ENCODE data around the gene MSH3. TPM values are rescaled to one million over a fixed set of nuclear protein-coding genes. Genes with fewer than 3 reads are reported as not detected.

MSH3 gene
- polyA plus RNA-seq, 1 donor (not counting 4 experiments of a cell fraction or from before 2014, with no cell fraction given), result 11.1 TPM

DNA sequence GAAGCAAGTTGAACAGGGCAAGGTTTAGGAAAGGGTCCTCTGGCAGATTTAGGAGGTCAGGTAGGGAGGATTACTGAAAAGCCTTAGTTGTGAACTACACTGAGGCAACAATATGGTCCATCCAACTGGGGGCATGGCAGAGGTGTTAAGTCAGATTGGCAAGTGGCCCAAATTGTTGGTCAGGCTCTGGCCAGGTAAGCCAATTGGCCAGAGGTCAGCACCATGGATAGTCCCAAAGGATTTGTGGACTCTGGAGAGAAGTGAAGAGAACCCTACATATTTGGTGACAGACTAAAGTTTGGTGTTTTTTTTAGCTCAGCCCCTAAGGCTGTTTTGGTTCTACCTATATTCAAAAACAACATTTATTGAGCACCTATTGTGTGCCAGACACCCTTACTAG lies 266.6 kb downstream of the MSH3 start:
- H3K9me1 ChIP-seq (ENCODE audit: control insufficient read depth, extremely low read depth, insufficient read depth, low read length), result no peaks in the 10 kb centered on the region
- no peak for DNase-seq (ENCODE audit: low read depth, low spot score)

DNA sequence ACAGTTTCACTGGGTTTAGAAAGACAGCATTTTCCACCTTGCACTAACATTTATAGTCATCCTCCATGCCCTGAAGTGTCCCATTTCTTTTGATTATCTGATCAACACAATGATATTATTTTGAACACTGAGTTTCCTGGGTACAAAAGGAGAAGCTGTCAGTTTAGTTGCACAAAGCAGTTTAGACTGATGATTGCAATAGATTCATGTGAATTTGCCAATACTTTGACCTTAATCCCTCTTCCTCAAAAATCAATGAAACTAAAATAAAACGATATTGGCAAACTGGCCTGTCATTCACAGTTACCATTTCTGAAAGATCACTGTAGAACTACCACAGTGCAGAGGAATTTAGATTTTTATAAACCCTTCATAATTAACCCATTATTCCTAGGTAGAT lies 271.5 kb downstream of the MSH3 start:
- TF ChIP-seq, protein P1, sequence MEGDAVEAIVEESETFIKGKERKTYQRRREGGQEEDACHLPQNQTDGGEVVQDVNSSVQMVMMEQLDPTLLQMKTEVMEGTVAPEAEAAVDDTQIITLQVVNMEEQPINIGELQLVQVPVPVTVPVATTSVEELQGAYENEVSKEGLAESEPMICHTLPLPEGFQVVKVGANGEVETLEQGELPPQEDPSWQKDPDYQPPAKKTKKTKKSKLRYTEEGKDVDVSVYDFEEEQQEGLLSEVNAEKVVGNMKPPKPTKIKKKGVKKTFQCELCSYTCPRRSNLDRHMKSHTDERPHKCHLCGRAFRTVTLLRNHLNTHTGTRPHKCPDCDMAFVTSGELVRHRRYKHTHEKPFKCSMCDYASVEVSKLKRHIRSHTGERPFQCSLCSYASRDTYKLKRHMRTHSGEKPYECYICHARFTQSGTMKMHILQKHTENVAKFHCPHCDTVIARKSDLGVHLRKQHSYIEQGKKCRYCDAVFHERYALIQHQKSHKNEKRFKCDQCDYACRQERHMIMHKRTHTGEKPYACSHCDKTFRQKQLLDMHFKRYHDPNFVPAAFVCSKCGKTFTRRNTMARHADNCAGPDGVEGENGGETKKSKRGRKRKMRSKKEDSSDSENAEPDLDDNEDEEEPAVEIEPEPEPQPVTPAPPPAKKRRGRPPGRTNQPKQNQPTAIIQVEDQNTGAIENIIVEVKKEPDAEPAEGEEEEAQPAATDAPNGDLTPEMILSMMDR (optimal IDR thresholded peaks at IDR 0.05 in 1 of 3, IDR thresholded peaks at IDR 0.05 in 1 of 3, conservative IDR thresholded peaks at IDR 0.05 in 1 of 3; ENCODE audit: extremely low read depth in 1 of 3, insufficient read depth in 2 of 3, low read length in 3 of 3), result no peak
- dilution Hi-C loops (cut with MboI; ENCODE audit: extremely low pct_ligation_motif_present, low sequenced_read_pairs), result no loop called here
- FAIRE-seq, result no peak
- DNase-seq (ENCODE audit: low read depth, low spot score), result no peak
- no peak overlapping the region for H3K27ac ChIP-seq (ENCODE audit: control insufficient read depth, insufficient read depth, low read length)
- no peaks in the 10 kb centered on the region for H4K20me1 ChIP-seq (ENCODE audit: control insufficient read depth, extremely low read depth, insufficient read depth, low read length)
- H3K9me1 ChIP-seq (ENCODE audit: control insufficient read depth, extremely low read depth, insufficient read depth, low read length), result no peaks in the 10 kb centered on the region
- H3K9me3 ChIP-seq (ENCODE audit: control insufficient read depth, low read depth, low read length), result no peaks in the 10 kb centered on the region
- H3K36me3 ChIP-seq (ENCODE audit: control insufficient read depth in 2 of 2, extremely low read depth in 1 of 2, insufficient read depth in 2 of 2, low read length in 2 of 2), result no peaks in the 10 kb centered on the region
- no peaks in the 10 kb centered on the region for H3K79me2 ChIP-seq (ENCODE audit: control insufficient read depth, insufficient read depth, low read length)
- no peak overlapping the region for H3K4me2 ChIP-seq (ENCODE audit: control insufficient read depth, extremely low read depth, insufficient read depth, low read depth, low read length)
- H3K4me3 ChIP-seq (ENCODE audit: control insufficient read depth in 2 of 3, extremely low read depth in 1 of 3, insufficient read depth in 2 of 3, low read depth in 1 of 3, low read length in 3 of 3), result no peak overlapping the region
- no peaks in the 10 kb centered on the region for H3K27me3 ChIP-seq (ENCODE audit: control insufficient read depth, extremely low read depth, insufficient read depth, low read length)
- H3K4me1 ChIP-seq (ENCODE audit: control insufficient read depth, extremely low read depth, insufficient read depth, low read length), result no peaks in the 10 kb centered on the region
- H3K9ac ChIP-seq (ENCODE audit: control insufficient read depth, extremely low read depth, insufficient read depth, low read length), result no peak overlapping the region
- H2AFZ ChIP-seq (ENCODE audit: control insufficient read depth, low read length), result no peak overlapping the region

More for the DNA sequence above, 266.6 kb downstream of the MSH3 start:
- Histone ChIP-seq H3K9ac (ENCODE audit: control insufficient read depth, extremely low read depth, insufficient read depth, low read length) (no peak overlapping the region), H3K9me3 (ENCODE audit: control insufficient read depth, low read depth, low read length) (no peaks in the 10 kb centered on the region), H3K4me3 (ENCODE audit: control insufficient read depth in 2 of 3, extremely low read depth in 1 of 3, insufficient read depth in 2 of 3, low read depth in 1 of 3, low read length in 3 of 3) (no peak overlapping the region), H3K36me3 (ENCODE audit: control insufficient read depth in 2 of 2, extremely low read depth in 1 of 2, insufficient read depth in 2 of 2, low read length in 2 of 2) (no peaks in the 10 kb centered on the region), H3K4me1 (ENCODE audit: control insufficient read depth, extremely low read depth, insufficient read depth, low read length) (peaks cover 3% of the 10 kb centered on the region), H4K20me1 (ENCODE audit: control insufficient read depth, extremely low read depth, insufficient read depth, low read length) (no peaks in the 10 kb centered on the region), H3K27me3 (ENCODE audit: control insufficient read depth, extremely low read depth, insufficient read depth, low read length) (no peaks in the 10 kb centered on the region), H3K27ac (ENCODE audit: control insufficient read depth, insufficient read depth, low read length) (no peak overlapping the region), H3K79me2 (ENCODE audit: control insufficient read depth, insufficient read depth, low read length) (no peaks in the 10 kb centered on the region), H3K4me2 (ENCODE audit: control insufficient read depth, extremely low read depth, insufficient read depth, low read depth, low read length) (no peak overlapping the region), H2AFZ (ENCODE audit: control insufficient read depth, low read length) (no peak overlapping the region)
- dilution Hi-C loops (cut with MboI; ENCODE audit: extremely low pct_ligation_motif_present, low sequenced_read_pairs), result no loop called here
- FAIRE-seq, result no peak
- TF ChIP-seq, protein P1 (optimal IDR thresholded peaks at IDR 0.05 in 1 of 3, IDR thresholded peaks at IDR 0.05 in 1 of 3, conservative IDR thresholded peaks at IDR 0.05 in 1 of 3; ENCODE audit: extremely low read depth in 1 of 3, insufficient read depth in 2 of 3, low read length in 3 of 3), result no peak
- TF ChIP-seq EZH2 (IDR thresholded peaks at IDR 0.05; ENCODE audit: low read length), result no peak

Small RNA genes lying within 50 kb of the gene (small RNA-seq; reads per million reads assigned to genes)
- 0 to 0.50 (median 0) reads per million in 3 experiments for gene MTRNR2L2 (ENCODE audit: insufficient read length in 3 of 3, low read depth in 3 of 3, low replicate concordance in 1 of 3)

Other genes with a start within 250 kb of the MSH3 start
- gene ZFYVE16, start 246.6 kb upstream of the MSH3 start, polyA plus RNA-seq, result 6.4 to 13.5 TPM (median 8.5 TPM) in 3 replicates
- gene FAM151B, start 166.6 kb upstream of the MSH3 start, polyA plus RNA-seq, result 0.80 to 1.0 TPM (median 0.83 TPM) in 3 replicates
- gene ANKRD34B, start 84.4 kb upstream of the MSH3 start, polyA plus RNA-seq, result 0.01 TPM in 1 of 3 replicates, not detected in the others
- 4.4 to 19.7 TPM (median 16.7 TPM) in 3 replicates for gene DHFR, start 331 bp downstream of the MSH3 start, polyA plus RNA-seq

Measured in keratinocyte (primary cell).